ENCODE results near the gene BLTP3B.

The BLTP3B gene

GRCh38 chr12:100106861-100107260, 35.8 kb downstream of the BLTP3B start:
- DNase-seq: no peak

- no peak for DNase-seq
Measured at GRCh38 chr12:100105661-100106060, 37.0 kb downstream of the BLTP3B start.

- no peak for DNase-seq
Measured at GRCh38 chr12:100101000-100101399, 41.7 kb downstream of the BLTP3B start.
